H9 (cell line): ENCODE results near the gene CLCNKA. TPM values are rescaled to one million over a fixed set of nuclear protein-coding genes. Genes with fewer than 3 reads are reported as not detected.

Source experiments
- DNase-seq: peaks from one replicate; pipeline ENCODE4 v3.0.0-alpha.2; 2017
- H2AFZ ChIP-seq: one replicate; pipeline ENCODE4 v1.6.1; 2013; ENCODE audit warnings: mild to moderate bottlenecking, low read length, control low read depth, moderate library complexity
- H2AK5ac ChIP-seq: 2 replicates; pipeline ENCODE4 v1.6.1; 2013; ENCODE audit warnings: low read length, control low read depth, mixed read lengths; ENCODE audit not compliant: insufficient read length
- H2BK120ac ChIP-seq: one replicate; pipeline ENCODE4 v1.6.1; 2013; ENCODE audit warnings: low read depth, mild to moderate bottlenecking, low read length, control low read depth, inconsistent platforms; ENCODE audit not compliant: poor library complexity, severe bottlenecking
- H2BK12ac ChIP-seq: 2 replicates; pipeline ENCODE4 v1.6.1; 2013; ENCODE audit warnings: low read length, control low read depth, mixed read lengths, low read depth; ENCODE audit not compliant: insufficient read length
- H2BK15ac ChIP-seq: 2 replicates; pipeline ENCODE4 v1.6.1; 2013; ENCODE audit warnings: low read depth, low read length, control low read depth
- H2BK20ac ChIP-seq: one replicate; pipeline ENCODE4 v1.6.1; 2013; ENCODE audit warnings: low read depth, mild to moderate bottlenecking, low read length, control low read depth, inconsistent platforms; ENCODE audit not compliant: poor library complexity, severe bottlenecking
- H2BK5ac ChIP-seq: 2 replicates; pipeline ENCODE4 v1.6.1; 2013; ENCODE audit warnings: low read length, control low read depth, mixed read lengths; ENCODE audit not compliant: insufficient read length
- H3K14ac ChIP-seq: 2 replicates; pipeline ENCODE4 v1.6.1; 2013; ENCODE audit warnings: low read length, control low read depth; ENCODE audit not compliant: insufficient read depth
- H3K18ac ChIP-seq: 2 replicates; pipeline ENCODE4 v1.6.1; 2013; ENCODE audit warnings: low read depth, mild to moderate bottlenecking, mixed read lengths, low read length, control low read depth; ENCODE audit not compliant: insufficient read length
- H3K23ac ChIP-seq: 2 replicates; pipeline ENCODE4 v1.6.1; 2013; ENCODE audit warnings: low read length, control low read depth, mixed read lengths, low read depth; ENCODE audit not compliant: insufficient read length
- H3K23me2 ChIP-seq: 2 replicates; pipeline ENCODE4 v1.6.1; 2013; ENCODE audit warnings: low read depth, mild to moderate bottlenecking, mixed read lengths, low read length, control low read depth; ENCODE audit not compliant: insufficient read length, poor library complexity, severe bottlenecking
- H3K27ac ChIP-seq: 2 replicates; pipeline ENCODE4 v1.5.1; 2013; ENCODE audit warnings: low read length, control low read depth, mixed read lengths, low read depth; ENCODE audit not compliant: insufficient read length
- H3K27me3 ChIP-seq: 2 replicates; pipeline ENCODE4 v1.6.1; 2013; ENCODE audit warnings: low read length, control low read depth, inconsistent platforms; ENCODE audit not compliant: insufficient read depth
- H3K4ac ChIP-seq: 2 replicates; pipeline ENCODE4 v1.6.1; 2013; ENCODE audit warnings: low read depth, mild to moderate bottlenecking, control low read depth, inconsistent platforms, low read length, moderate library complexity
- H3K4me1 ChIP-seq: 2 replicates; pipeline ENCODE4 v1.6.1; 2013; ENCODE audit warnings: low read length, control low read depth, inconsistent platforms; ENCODE audit not compliant: insufficient read depth
- H3K4me2 ChIP-seq: 2 replicates; pipeline ENCODE4 v1.6.1; 2013; ENCODE audit warnings: low read length, control low read depth, mixed read lengths; ENCODE audit not compliant: insufficient read length, insufficient read depth
- H3K56ac ChIP-seq: 2 replicates; pipeline ENCODE4 v1.6.1; 2013; ENCODE audit warnings: low read depth, mild to moderate bottlenecking, mixed read lengths, low read length, control low read depth; ENCODE audit not compliant: insufficient read length
- H3K79me1 ChIP-seq: 2 replicates; pipeline ENCODE4 v1.6.1; 2013; ENCODE audit warnings: low read depth, mild to moderate bottlenecking, moderate library complexity, low read length, control low read depth, inconsistent platforms; ENCODE audit not compliant: insufficient read depth, poor library complexity, severe bottlenecking
- H3K79me2 ChIP-seq: 2 replicates; pipeline ENCODE4 v1.6.1; 2013; ENCODE audit warnings: low read length, control low read depth, inconsistent platforms; ENCODE audit not compliant: insufficient read depth
- H3K9ac ChIP-seq: 2 replicates; pipeline ENCODE4 v1.6.1; 2013; ENCODE audit warnings: low read length, control low read depth, mixed read lengths; ENCODE audit not compliant: insufficient read length; ENCODE audit errors: extremely low read depth
- H3K9me3 ChIP-seq: one replicate; pipeline ENCODE4 v1.6.1; 2013; ENCODE audit warnings: low read depth, low read length, inconsistent platforms; ENCODE audit not compliant: control insufficient read depth
- H3T11ph ChIP-seq: one replicate; pipeline ENCODE4 v1.6.1; 2013; ENCODE audit warnings: mild to moderate bottlenecking, low read length, control low read depth, inconsistent platforms
- H4K20me1 ChIP-seq: one replicate; pipeline ENCODE4 v1.6.1; 2013; ENCODE audit not compliant: control insufficient read depth, insufficient read length, insufficient read depth
- H4K5ac ChIP-seq: 2 replicates; pipeline ENCODE4 v1.6.1; 2013; ENCODE audit warnings: low read depth, mild to moderate bottlenecking, mixed read lengths, low read length, control low read depth; ENCODE audit not compliant: insufficient read length
- H4K8ac ChIP-seq: replicated peaks from 2 replicates; pipeline ENCODE4 v1.6.1; 2013; ENCODE audit warnings: low read length, control low read depth, mixed read lengths, low read depth; ENCODE audit not compliant: insufficient read length
- H4K91ac ChIP-seq: 2 replicates; pipeline ENCODE4 v1.6.1; 2013; ENCODE audit warnings: low read depth, mild to moderate bottlenecking, moderate library complexity, mixed read lengths, low read length, control low read depth; ENCODE audit not compliant: insufficient read length
- H3K27ac Mint-ChIP-seq, 3 experiments: 2 replicates in 2 of 3; 3 replicates in 1 of 3; pipeline ENCODE4 v1.8.0; 2020 to 2021; ENCODE audit warnings: mixed read lengths in 3 of 3, mild to moderate bottlenecking in 1 of 3, moderate library complexity in 1 of 3
- H3K27me3 Mint-ChIP-seq: 2 replicates; pipeline ENCODE4 v1.8.0; 2021; ENCODE audit warnings: low read depth, mild to moderate bottlenecking, moderate library complexity, mixed read lengths
- H3K36me3 Mint-ChIP-seq, 3 experiments: 2 replicates in 2 of 3; 3 replicates in 1 of 3; pipeline ENCODE4 v1.8.0; 2020 to 2021; ENCODE audit warnings: low read depth in 3 of 3, mixed read lengths in 3 of 3; ENCODE audit not compliant: insufficient read depth in 1 of 3
- H3K4me1 Mint-ChIP-seq, 2 experiments: 2 replicates each; pipeline ENCODE4 v1.8.0; 2020; ENCODE audit warnings: mixed read lengths in 2 of 2
- H3K4me3 Mint-ChIP-seq, 2 experiments: 2 replicates in 1 of 2; 3 replicates in 1 of 2; pipeline ENCODE4 v1.8.0; 2020 to 2021; ENCODE audit warnings: mild to moderate bottlenecking in 2 of 2, mixed read lengths in 2 of 2, moderate library complexity in 1 of 2
- H3K9me3 Mint-ChIP-seq, 2 experiments: 2 replicates in 1 of 2; 3 replicates in 1 of 2; pipeline ENCODE4 v1.8.0; 2020; ENCODE audit warnings: mild to moderate bottlenecking in 2 of 2, mixed read lengths in 2 of 2, moderate library complexity in 1 of 2
- WGBS: extraction: QIAGEN DNeasy Blood & Tissue Kit; methylation state at CpG from one replicate; pipeline ENCODE4 v1.1.7; 2013; ENCODE audit warnings: missing lambda C conversion rate, low lambda C conversion rate, mixed read lengths; ENCODE audit not compliant: insufficient read length; ENCODE audit errors: extremely low coverage; 5-methylcytosine and 5-hydroxymethylcytosine counted together
- total RNA-seq: library from RNA; stranded (reverse); gene quantifications from 2 replicates; pipeline ENCODE4 v1.2.1, GENCODE V29; 2021
- TF ChIP-seq, protein P1 (sequence below): fragments of 200-600 bp; sonication (generic); conservative IDR thresholded peaks from 3 replicates; pipeline ENCODE4 v1.8.0; 2021; ENCODE audit warnings: antibody characterized with exemption, mild to moderate bottlenecking

The CLCNKA gene
- total RNA-seq, 1 experiment from 2014 or later, result 0.98 TPM

DNA sequence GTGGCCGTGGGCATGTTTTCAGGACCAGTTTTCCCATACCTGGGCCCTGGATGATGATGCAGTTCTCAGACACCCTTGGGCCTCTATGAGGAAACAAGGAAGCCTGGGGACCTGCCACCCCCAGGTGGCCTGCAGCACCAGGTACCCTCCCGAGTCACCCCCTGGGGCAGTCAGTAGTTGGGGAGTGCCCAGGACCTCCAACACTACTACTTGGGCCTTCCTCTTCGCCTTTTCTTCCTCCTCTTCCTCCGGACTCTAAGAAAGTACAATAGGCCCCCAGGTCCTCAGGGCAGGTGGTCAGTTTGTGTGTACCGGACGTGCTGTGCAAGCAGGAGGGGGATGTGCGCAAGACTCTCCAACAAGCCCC lies 29.7 kb upstream of the CLCNKA start:
- no peak overlapping the region for H3K4ac ChIP-seq
- H3K27ac Mint-ChIP-seq, result peak overlapping the region in 1 of 3 experiments; percentile 91; a peak in 1 of 7 replicates
- H3K27me3 Mint-ChIP-seq, result peaks cover 5% of the 10 kb centered on the region
- H3K18ac ChIP-seq, result no peak overlapping the region
- no peaks in the 10 kb centered on the region for H3K27me3 ChIP-seq
- no peak overlapping the region for H4K91ac ChIP-seq
- no peak overlapping the region for H3K27ac ChIP-seq
- H3K4me3 Mint-ChIP-seq, result no peak overlapping the region
- H4K20me1 ChIP-seq, result no peaks in the 10 kb centered on the region
- DNase-seq, result no peak
- H3K4me2 ChIP-seq, result no peak overlapping the region
- WGBS, result no CpG with 5 or more reads among the region's 7 CpGs
- H3K4me1 Mint-ChIP-seq, result no peaks in the 10 kb centered on the region
- no peak overlapping the region for H2AK5ac ChIP-seq
- H3K79me1 ChIP-seq, result no peaks in the 10 kb centered on the region
- no peak overlapping the region for H4K5ac ChIP-seq
- no peak overlapping the region for H2BK120ac ChIP-seq
- no peaks in the 10 kb centered on the region for H3K79me2 ChIP-seq
- H2BK15ac ChIP-seq, result no peak overlapping the region
- no peak overlapping the region for H2AFZ ChIP-seq
- no peaks in the 10 kb centered on the region for H3K36me3 Mint-ChIP-seq
- H3K9ac ChIP-seq, result no peak overlapping the region
- H3K4me1 ChIP-seq, result no peaks in the 10 kb centered on the region
- H3K14ac ChIP-seq, result no peak overlapping the region
- no peaks in the 10 kb centered on the region for H3K23me2 ChIP-seq
- TF ChIP-seq, protein P1, sequence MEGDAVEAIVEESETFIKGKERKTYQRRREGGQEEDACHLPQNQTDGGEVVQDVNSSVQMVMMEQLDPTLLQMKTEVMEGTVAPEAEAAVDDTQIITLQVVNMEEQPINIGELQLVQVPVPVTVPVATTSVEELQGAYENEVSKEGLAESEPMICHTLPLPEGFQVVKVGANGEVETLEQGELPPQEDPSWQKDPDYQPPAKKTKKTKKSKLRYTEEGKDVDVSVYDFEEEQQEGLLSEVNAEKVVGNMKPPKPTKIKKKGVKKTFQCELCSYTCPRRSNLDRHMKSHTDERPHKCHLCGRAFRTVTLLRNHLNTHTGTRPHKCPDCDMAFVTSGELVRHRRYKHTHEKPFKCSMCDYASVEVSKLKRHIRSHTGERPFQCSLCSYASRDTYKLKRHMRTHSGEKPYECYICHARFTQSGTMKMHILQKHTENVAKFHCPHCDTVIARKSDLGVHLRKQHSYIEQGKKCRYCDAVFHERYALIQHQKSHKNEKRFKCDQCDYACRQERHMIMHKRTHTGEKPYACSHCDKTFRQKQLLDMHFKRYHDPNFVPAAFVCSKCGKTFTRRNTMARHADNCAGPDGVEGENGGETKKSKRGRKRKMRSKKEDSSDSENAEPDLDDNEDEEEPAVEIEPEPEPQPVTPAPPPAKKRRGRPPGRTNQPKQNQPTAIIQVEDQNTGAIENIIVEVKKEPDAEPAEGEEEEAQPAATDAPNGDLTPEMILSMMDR, result no peak
- H2BK5ac ChIP-seq, result no peak overlapping the region
- no peaks in the 10 kb centered on the region for H3K9me3 ChIP-seq
- no peak overlapping the region for H3K23ac ChIP-seq
- no peak overlapping the region for H3T11ph ChIP-seq
- H3K56ac ChIP-seq, result no peak overlapping the region
- H2BK12ac ChIP-seq, result no peak overlapping the region
- H4K8ac ChIP-seq, result no peak overlapping the region
- no peak overlapping the region for H2BK20ac ChIP-seq
- H3K9me3 Mint-ChIP-seq, result no peaks in the 10 kb centered on the region
